HG03135 (cell line): ENCODE measurements around the gene SIGLEC1.

Experiments used
- ATAC-seq: cut with Tn5 transposase; IDR thresholded peaks from one replicate; pipeline ENCODE4 v1.9.1; 2021; ENCODE audit warnings: mild to moderate bottlenecking, moderate library complexity; ENCODE audit not compliant: unreplicated experiment

The SIGLEC1 gene

DNA sequence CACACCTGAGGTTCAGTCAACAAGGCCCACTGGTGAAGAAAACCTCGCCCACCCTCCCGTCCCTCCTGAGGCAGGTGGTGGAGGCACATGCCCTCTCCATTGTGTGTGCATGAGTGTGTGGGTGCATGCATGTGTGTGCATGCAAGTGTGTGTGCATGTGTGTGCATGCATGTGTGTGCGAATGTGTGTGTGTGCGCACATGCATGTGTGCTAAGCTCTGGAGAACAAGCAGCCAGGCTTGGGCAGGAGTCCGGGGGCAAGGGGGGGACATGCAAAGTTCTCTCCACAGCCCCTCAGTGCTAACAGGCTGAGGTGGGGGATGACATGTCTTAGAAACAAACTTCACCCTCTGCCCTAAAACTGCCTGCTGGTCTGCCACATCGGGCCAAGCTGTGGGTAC is 17.0 kb upstream of the SIGLEC1 start:
- no peak for ATAC-seq

DNA sequence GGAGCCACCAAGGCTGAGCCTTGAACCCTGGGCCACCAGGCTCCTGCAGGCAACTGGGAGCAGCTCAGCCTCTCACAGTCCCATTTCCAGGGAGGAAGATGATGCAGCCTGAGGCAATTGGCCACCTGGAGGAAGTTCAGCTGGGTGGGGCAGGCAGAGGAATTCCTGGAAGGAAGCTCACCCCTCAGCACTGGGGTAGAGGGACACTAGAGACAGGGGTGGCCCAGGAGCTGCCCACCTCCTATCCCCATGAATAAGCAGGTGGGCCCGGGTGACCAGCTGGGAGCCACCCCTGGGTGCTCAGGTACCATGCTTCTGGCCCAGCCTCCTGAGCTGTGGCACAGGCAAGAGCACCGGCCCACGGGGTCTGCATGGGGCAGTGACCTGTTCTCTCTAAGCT is 16.5 kb upstream of the SIGLEC1 start:
- ATAC-seq = no peak

DNA sequence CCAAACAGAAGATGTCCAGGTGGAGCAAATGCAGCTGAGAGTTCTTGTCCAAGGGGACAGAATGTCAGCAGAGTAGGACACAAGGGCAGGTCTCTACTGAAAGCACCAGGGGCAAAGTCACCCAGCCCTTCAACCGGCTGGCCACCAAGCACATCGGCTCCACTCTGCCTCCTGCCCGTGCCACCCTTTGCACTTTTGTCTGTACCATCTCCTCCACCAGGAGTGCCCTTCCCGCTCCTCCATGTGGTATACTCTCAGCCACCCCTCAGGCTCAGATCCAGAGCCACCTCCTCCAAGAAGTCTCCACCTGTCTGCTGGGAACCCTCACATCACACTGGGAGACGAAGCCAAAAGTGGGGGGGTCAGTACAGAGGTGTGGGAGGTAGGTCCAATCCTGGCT is 16.0 kb upstream of the SIGLEC1 start:
- ATAC-seq = no peak

DNA sequence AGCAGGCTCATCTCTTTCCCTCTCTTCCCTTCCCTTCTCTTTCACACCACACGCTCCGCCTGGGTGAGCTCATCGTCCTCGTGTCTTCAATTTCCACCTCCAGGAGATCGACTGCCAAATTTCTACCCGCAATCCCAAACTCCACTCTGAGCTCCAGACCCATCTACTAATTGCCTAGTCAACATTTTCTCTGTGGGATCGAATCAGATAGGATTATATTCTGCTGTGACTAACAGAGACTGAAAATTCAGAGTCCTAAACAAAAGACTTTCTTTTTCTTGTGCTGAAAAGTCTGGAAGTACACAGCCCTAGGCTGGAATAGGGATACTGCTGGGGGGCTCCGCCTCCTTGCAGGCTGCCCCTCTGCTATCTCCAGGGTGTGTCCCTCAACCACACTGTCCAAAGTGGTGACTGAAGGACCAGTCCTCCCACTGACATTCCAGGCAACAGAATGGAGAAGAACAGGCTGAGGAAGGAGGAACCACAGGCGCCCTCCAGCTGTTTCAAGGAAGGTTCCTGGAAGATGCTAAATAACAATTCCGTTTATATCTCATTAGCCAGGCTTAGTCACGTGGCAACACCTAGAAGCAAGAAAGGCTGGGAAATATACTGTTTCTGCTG is 15.1 kb upstream of the SIGLEC1 start:
- ATAC-seq = no peak

DNA sequence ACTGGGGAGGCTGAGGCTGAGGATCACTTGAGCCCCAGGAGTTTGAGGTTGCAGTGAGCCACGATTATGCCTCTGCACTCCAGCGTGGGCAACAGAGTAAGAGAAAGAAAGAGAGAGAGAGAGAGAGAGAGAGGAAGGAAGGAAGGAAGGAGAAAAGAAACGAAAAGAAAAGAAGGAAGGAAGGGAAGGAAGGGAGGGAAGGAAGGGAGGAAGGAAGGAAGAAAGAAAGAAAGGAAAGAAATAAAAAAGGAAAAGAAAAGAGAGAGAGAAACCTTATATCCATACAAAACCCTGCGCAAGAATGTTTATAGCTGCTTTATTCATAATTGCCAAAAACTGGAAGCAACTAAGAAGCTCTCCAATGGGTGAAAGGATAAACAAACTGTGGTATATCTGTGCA is 12.0 kb upstream of the SIGLEC1 start:
- ATAC-seq = no peak

DNA sequence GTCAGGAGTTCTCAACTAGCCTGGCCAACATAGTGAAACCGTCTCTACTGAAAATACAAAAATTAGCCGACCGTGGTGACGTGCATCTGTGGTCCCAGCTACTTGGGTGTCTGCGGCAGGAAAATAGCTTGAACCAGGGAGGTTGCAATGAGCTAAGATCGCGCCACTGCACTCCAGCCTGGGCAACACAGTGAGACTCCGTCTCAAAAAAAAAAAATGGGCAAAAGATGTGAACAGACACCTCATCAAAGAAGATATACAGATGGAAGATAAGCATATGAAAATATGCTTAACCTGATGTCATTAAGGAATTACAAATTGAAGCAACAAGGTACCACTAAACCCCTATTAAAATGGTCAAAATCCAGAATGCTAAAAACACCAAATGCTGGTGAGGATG is 10.9 kb upstream of the SIGLEC1 start:
- no peak for ATAC-seq

DNA sequence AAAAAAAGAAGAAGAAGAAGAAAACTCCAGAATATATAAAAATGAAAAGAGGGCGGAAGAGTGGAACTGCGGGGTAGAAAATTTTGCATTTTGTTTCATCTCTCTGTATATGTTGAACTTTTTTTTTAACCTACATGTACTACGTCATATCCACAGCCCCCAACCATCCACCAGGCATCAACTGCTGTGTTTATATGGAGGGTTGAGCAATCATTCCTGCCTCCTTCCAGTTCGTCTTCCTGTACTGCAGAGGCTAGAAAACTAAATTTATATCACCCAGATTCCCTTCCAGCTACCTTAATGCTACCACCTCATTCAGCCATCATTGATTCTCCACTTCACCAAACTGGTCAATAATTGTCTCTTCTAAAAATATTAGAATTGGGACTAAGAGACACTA is 9.5 kb upstream of the SIGLEC1 start:
- ATAC-seq = no peak

DNA sequence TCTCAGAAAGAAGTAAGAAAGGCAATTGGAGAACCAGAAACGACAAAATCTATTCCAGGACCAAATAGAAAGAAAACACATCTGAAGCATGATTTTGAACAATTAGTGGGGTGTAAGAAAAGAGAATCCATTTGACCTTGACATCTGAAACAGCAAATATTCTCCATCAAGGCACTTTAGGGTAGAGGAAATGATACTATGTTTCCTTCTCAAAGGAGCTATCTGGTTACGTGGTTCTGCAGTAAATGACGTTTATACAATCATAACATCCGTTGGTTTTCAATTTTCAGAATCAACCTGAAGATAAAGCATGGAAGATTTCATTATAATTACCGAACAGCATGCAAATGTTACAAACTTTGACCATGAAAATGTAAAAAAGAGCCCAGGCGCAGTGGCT is 8.2 kb upstream of the SIGLEC1 start:
- ATAC-seq = no peak

DNA sequence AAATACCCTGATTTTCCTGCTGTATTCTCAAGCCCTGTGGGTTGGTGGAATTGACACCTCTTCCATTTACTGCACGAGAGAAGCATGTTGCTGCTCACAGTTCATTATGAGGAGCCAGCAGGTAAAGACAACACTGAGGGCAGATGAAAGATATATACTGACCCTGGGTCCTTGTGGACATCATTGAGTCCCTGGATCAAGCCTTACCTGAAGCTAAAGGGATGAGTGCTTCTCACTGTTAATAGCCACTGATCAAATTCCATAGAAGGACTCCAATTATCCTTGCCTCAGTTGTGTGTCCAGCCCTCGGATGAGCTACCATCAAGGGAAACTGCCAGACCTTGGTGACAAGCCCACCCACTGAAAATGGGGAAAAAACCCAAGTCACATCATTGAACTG is 7.7 kb upstream of the SIGLEC1 start:
- no peak for ATAC-seq

DNA sequence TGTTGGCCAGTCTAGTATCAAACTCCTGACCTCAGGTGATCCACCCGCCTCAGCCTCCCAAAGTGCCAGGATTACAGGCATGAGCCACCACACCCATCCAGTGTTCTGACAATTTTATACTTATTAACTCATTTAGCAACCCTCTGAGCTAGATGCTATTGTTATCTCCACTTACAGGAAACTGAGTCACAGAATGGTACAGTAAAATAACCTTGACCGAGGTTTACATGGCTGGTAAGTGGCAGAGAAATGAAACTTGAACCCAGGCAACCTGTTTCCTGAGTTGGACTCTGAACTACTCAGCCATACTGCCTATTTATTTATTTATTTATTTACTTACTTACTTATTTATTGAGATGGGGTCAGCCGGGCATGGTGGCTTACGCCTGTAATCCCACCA is 6.6 kb upstream of the SIGLEC1 start:
- no peak for ATAC-seq

DNA sequence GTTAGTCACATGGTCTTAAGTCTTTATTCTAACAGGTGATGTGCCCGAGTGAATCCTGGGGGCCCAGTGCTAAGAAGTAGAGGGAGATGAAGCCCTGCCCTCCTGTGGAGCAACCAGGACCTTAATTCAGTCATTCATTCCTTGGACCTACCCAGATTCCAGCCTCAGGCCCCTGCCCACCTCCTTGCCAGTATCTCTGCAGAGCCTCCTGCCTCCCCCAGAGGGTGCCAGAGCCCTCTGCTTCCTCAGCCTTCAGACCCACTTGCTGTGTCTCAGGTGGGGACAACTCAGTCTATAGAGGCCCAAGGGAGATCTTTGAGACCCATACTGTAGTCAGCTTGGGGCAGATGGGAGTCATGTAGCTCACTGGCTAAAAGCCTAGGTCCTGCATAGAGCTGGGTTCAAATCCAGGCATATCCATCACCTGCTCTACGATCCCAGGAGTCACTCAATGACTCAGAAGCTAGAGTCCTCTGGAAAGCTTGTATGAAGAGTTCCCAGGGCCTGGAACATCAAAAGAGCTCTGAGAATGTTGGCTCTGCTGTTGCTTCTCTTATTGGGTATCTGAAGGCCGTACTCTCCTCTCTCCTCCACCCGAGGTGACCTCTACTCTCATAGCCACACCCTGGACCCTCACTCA is 3.9 kb upstream of the SIGLEC1 start:
- ATAC-seq = no peak

DNA sequence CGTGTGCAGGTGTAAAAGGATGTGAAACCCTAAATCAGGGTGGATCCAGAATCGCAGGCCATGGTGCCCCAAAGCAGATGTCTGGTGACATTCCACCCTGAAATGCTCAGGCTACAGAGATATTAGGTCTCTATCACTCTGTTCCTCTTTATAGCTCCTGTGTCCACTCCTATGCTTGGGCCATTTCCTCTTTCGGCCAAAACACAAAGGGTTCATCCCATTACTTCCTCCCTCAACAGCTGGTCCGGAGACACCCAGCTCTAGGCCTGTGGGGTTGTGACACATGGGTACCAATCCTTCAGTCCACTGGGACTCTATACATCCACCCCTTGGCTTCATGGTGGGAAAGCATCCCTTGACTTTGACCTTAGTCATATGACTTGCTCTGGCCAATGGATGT is 1.7 kb upstream of the SIGLEC1 start:
- ATAC-seq = no peak

DNA sequence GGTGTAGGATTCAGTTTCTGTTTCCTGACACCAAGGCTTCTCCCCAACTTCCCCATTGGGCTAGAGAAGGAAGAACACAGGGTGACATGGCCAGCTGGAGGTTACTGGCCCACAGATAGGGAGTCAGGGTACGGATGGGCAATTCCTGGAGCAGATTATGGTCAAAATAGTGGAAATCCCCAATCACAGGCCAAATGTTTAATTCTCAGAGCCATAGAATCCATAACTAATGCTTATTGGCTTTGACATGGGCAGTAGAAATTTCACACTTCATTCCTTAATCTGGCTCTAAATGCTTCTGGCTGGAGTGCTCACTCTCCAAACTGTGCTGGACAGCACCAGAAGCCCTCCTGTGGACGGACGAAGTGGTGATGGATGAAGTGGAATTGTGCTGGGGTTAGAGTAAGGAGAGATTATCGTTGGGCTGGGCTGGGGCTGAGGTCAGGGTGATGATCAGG is 887 bp downstream of the SIGLEC1 start:
- no peak for ATAC-seq

DNA sequence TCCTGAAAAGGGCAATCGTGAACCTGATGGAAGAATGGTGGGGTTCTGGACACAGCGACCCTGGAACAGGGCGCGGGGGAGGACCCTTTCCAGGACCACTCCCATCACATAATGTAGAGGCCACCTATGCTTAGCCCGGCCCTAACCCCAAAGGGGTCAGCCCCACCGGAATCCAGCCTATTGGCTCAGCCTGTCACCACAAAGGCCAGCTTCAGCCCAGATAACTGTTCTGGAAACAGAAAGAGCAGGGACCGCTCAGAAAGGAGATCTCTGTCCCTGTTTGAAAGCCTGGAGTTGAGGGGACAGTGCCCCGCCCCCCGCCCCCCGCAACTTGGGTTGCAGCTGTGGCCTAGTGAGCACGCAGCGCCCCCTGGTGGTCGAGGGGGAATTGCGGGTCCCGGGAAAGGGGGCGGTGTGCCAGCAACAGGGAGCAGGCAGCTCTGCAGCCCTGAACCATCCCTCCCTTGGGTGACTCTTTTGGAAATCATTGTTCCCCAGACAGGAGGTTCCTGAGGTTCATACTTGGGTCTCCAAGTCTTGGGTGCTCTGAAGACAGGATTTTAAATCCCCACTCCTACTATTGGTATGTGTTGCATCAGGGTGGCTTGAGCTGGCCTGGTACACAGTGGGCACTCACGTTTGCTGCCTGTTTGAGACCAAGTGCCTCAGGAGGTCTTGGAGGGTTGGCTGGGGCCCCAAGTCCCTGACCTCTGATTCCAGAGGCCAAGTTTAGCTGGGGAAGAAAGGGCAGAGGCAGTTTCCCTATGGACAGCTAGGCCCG is 1.5 kb downstream of the SIGLEC1 start:
- no peak for ATAC-seq

DNA sequence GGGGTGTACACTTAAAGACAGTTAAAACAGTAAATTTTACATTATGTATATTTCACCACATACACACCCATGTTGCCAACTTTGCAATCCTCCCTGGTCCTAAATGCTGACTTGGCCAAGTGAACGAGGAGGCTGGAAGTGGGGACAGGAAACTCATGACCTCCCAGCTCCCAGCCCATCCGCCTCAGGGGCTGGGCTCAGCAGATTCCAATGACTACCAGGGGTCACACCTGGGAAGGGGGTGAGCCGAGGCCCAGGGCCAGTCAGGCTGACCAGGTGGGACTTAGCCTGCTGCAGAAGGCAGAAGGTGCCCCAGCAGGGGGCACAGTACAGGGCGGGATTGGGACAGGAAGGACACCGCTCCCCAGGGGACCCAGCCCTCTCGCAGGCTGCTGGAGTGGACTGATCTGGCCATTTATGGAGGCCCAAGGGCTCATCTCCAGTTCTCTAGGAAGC is 2.4 kb downstream of the SIGLEC1 start:
- no peak for ATAC-seq

DNA sequence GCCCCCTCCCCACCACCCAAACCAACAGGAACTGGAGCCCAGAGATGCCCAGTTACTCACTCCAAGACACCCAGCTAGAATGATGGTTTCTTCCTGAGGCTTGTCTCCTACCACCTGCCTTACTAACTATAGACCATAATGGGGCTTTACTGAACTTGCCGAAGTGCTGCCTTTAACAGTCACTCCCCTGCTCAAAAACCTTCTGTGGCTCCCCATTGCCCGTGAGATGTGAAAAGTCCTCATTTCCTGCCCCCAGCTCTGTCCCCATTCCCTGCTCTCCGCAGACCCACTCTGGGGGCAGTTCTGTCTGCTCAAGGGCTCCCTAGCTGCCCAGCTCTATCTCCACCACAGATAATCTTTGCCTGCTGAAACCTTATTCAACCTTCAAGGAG is 4.9 kb downstream of the SIGLEC1 start:
- ATAC-seq = no peak

DNA sequence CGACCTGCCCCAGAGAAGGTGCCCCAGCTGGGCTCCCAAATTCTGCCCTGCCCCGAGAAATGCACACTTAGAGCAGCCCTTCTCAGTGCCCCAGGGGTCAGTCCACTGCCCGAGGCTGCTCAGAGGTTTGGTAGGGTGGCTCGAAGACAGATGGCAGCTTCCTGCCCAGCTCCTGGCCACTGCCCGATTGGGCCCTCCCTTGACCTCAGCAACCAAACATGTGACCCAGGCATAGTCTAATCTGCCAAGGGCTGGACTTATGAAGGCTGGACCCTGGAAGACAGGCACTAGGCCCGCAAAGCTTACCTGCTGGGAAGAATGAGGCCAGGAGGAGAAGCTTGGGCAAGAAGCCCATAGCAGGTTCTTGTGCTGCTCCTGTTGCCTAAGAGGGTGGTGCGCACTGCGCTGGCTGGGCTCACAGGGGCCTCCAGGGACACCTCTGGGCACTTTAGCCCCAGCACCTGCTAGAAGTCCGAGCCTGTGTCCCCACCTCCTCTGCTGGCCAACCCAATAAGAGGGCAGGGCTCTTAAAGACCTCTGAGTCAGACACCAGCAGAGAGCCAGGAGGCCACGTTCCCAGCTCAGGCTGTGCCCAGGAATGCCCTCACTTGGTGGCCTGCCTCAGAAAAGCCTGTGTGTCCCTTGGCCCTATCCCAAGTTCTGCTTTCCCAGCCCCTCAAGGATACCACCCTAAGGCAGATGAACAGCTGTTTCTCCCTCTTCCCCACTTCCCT is 5.5 kb downstream of the SIGLEC1 start:
- ATAC-seq = no peak

DNA sequence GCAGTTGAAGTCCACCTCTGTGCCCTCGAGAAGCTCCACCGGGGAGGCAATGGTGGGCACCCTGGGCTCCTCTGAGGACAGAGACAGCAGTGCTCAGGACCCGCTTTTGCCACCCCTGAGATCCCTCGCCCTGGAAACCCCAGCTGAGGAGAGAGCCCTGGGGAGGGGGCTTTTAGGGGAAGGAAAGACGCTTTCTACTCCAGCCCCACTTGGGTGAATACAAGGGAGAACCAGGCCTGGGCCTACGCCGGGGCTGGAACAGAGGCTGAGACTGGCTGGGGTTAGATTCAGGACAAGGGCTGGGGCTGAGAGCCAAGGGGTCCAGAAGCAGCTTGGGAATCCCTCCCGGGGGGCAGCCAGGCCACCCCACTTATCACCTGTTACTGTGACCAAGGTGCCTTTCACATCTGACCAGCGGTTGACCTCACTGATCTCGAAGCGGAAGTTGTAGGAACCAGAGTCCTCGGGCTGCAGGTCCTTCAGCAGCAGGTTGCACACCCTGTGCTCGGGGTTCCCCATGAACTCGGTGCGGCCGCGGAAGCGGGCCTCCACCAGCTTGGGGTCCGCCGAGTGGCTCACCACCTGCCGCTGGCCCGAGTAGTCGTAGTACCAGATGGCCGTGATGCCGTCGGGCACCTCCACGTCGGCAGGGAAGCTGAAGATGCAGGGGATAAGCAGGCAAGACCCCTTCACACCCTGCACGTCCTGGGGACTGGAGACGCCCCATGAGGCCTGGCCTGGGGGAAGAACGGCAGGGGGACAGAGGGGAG is 6.2 kb downstream of the SIGLEC1 start:
- no peak for ATAC-seq

DNA sequence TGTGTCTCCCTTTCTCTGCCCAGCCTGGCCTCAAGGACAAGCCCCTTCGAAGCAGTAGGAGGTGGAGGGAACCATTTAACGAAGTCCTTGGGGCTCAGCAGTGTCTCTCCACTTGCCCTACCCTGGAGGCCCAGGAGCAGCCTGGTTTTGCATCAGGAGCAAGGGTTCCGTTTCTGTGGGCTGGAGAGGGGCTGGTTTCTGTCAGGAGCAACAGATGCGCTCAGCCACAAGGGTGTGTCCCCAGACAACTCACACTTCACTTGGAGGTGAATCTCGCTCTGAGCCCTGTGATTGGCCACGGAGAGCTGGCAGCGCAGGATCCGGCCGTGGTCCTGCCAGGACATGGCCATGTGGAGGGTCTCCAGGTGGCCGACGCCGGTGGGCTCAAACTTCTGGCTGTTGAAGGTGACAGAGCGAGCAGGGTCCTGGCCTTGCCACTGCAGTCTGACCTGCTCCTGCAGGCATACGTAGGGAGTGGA is 6.9 kb downstream of the SIGLEC1 start:
- no peak for ATAC-seq

DNA sequence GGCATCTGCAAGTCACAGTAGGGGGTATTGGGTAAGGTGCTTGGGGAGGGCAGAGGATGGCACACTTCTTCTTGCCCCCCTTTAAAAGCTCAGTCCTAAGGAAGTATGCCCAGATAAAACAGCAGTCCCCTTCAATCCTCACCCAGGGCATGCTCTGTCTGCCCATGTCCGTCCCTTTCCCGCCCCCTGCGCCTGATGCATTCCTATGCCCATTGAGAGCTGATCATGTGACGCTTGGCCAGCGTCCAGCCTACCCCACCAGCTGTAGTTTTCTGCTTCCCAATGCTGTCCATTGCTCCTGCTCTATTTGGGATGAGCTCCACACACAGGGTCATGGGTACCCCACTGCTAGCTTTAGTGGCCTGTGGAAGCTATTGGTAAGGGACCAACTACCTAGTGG is 8.3 kb downstream of the SIGLEC1 start:
- ATAC-seq = no peak
